Measurements from ENCODE around the gene DPH1. TPM values are rescaled to one million over a fixed set of nuclear protein-coding genes. Genes with fewer than 3 reads are reported as not detected.
A peak's percentile ranks its signal among the peaks of the same experiment; 100 is the strongest.

Gene DPH1
- total and polyA plus RNA-seq, 10 donors = 20.6 to 58.5 (median 42.9) TPM

GRCh38 chr17:2028234-2028614 lies 1.7 kb upstream of the DPH1 start:
- TF ChIP-seq POLR2AphosphoS5 (IDR thresholded peaks at IDR 0.05) (no peak), POLR2A (IDR thresholded peaks at IDR 0.05) (no peak), CTCF (IDR thresholded peaks at IDR 0.05 in 8 of 11, conservative IDR thresholded peaks at IDR 0.05 in 3 of 11) (no peak)
- no peak overlapping the region for H3K4me3 ChIP-seq
- H3K27me3 ChIP-seq (replicated peaks in 1 of 7) = peaks cover 2 to 68% (median 33%) of the 10 kb centered on the region in 7 donors
- intact Hi-C loops (cut with DNase I; ENCODE audit: low total_unique reads) = loop anchor here (5.0 kb wide), 1 partner anchor 121 kb away; no protein-coding TSS in a partner anchor
- peaks cover 0 to 11% (median 0%) of the 10 kb centered on the region in 6 donors for H3K36me3 ChIP-seq
- no peaks in the 10 kb centered on the region for H3K9me3 ChIP-seq
- DNase-seq = no peak
- no peak overlapping the region for H3K27ac ChIP-seq
- H3K4me1 ChIP-seq = peaks cover 36 to 77% (median 61%) of the 10 kb centered on the region in 6 donors
- 90 to 94% (median 92%) methylated on average over 2 to 5 of the region's 5 CpGs for WGBS, 5 donors

GRCh38 chr17:2028737-2029136 lies 1.2 kb upstream of the DPH1 start:
- peaks cover 31 to 77% (median 59%) of the 10 kb centered on the region in 6 donors for H3K4me1 ChIP-seq
- no peak overlapping the region for H3K4me3 ChIP-seq
- peaks cover 0 to 17% (median 4%) of the 10 kb centered on the region in 6 donors for H3K36me3 ChIP-seq
- no peaks in the 10 kb centered on the region for H3K9me3 ChIP-seq
- DNase-seq = no peak
- peaks cover 2 to 62% (median 28%) of the 10 kb centered on the region in 7 donors for H3K27me3 ChIP-seq (replicated peaks in 1 of 7)
- no peak overlapping the region for H3K27ac ChIP-seq
- intact Hi-C loops (cut with DNase I; ENCODE audit: low total_unique reads) = loop anchor here (5.0 kb wide), 1 partner anchor 121 kb away; no protein-coding TSS in a partner anchor
- TF ChIP-seq CTCF (IDR thresholded peaks at IDR 0.05 in 8 of 11, conservative IDR thresholded peaks at IDR 0.05 in 3 of 11) = no peak
- TF ChIP-seq POLR2AphosphoS5 (IDR thresholded peaks at IDR 0.05) = no peak
- TF ChIP-seq POLR2A (IDR thresholded peaks at IDR 0.05) = no peak
- 46 to 70% (median 59%) methylated on average over 5 to 6 of the region's 6 CpGs for WGBS, 5 donors

GRCh38 chr17:2030779-2031163 lies 818 bp downstream of the DPH1 start:
- Histone ChIP-seq H3K27me3 (replicated peaks in 1 of 7) (peaks cover 0 to 42% (median 7%) of the 10 kb centered on the region in 7 donors), H3K36me3 (peaks cover 0 to 32% (median 10%) of the 10 kb centered on the region in 6 donors), H3K9me3 (no peaks in the 10 kb centered on the region), H3K4me3 (peak overlapping the region; percentile 79 to 100 (median 100)), H3K27ac (peak overlapping the region in 7 of 8 donors; percentile 61 to 83 (median 77)), H3K4me1 (peaks cover 16 to 66% (median 41%) of the 10 kb centered on the region in 6 donors)
- TF ChIP-seq CTCF (IDR thresholded peaks at IDR 0.05 in 8 of 11, conservative IDR thresholded peaks at IDR 0.05 in 3 of 11) = peak in 6 of 11 experiments; percentile 31 to 64 (median 41)
- TF ChIP-seq POLR2A (IDR thresholded peaks at IDR 0.05) = no peak
- TF ChIP-seq POLR2AphosphoS5 (IDR thresholded peaks at IDR 0.05) = no peak
- 22 to 33% (median 29%) methylated on average over 6 to 10 of the region's 10 CpGs for WGBS, 5 donors
- intact Hi-C loops (cut with DNase I; ENCODE audit: low total_unique reads) = no loop called here
- no peak for DNase-seq

- 88 to 95% (median 92%) methylated on average over 7 of the region's 7 CpGs for WGBS, 5 donors
These were observed 3.2 kb downstream of the DPH1 start for GRCh38 chr17:2033153-2033552.

More at GRCh38 chr17:2033153-2033552, 3.2 kb downstream of the DPH1 start:
- Histone ChIP-seq H3K4me3 (no peak overlapping the region), H3K27ac (no peak overlapping the region), H3K36me3 (peaks cover 0 to 55% (median 30%) of the 10 kb centered on the region in 6 donors), H3K9me3 (no peaks in the 10 kb centered on the region), H3K4me1 (peaks cover 12 to 58% (median 36%) of the 10 kb centered on the region in 6 donors), H3K27me3 (replicated peaks in 1 of 7) (peaks cover 0 to 20% (median 0%) of the 10 kb centered on the region in 7 donors)
- no peak for DNase-seq
- intact Hi-C loops (cut with DNase I; ENCODE audit: low total_unique reads) = no loop called here
- no peak for TF ChIP-seq POLR2A (IDR thresholded peaks at IDR 0.05)
- no peak for TF ChIP-seq POLR2AphosphoS5 (IDR thresholded peaks at IDR 0.05)
- TF ChIP-seq CTCF (IDR thresholded peaks at IDR 0.05 in 8 of 11, conservative IDR thresholded peaks at IDR 0.05 in 3 of 11) = no peak

Measured in spleen (tissue), 11 donors.